Measurements from ENCODE around the gene KLF15.

KLF15 gene

DNA sequence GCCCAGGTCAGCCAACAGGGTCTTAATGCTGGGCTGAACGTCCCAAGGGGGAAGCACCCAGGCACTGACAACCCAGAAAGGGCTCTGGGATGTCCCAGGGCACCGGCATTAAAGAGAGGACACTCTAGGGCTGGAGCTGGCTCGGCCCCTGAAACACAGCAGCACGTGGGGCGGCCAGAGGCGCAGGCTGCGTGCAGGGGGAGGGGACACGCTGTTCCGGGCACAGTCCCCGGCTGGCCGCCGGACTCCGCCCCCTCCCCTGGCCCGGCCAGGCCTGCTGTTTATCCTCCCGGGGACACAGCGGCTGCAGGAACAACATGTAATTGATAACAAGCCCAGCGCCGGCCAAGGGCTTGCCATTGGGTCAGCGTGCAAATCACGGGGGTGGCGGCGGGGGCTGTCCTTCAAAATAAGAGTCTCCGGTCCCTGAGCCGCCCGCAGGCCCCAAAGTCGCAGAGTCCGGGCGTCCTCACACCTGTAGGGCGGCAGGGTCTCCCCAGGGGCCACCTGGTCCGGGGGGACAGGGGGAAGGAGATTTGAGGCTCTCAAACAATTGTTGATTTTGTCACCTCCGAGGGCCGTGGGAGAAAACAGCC is 1.3 kb downstream of the KLF15 start:
- DNase-seq (ENCODE audit: insufficient read length, low spot score) (peak; percentile 45), FAIRE-seq (no peak)
- TF ChIP-seq PAX5 (IDR thresholded peaks at IDR 0.05; ENCODE audit: insufficient read depth, low read length, severe bottlenecking) (no peak), TAF1 (IDR thresholded peaks at IDR 0.05; ENCODE audit: low read depth, low read length) (no peak), POU2F2 (IDR thresholded peaks at IDR 0.05; ENCODE audit: low read depth, low read length) (no peak), POLR2AphosphoS5 (IDR thresholded peaks at IDR 0.05; ENCODE audit: low read depth, low read length) (no peak), POLR2A (IDR thresholded peaks at IDR 0.05; ENCODE audit: low read depth, low read length) (no peak), SPI1 (IDR thresholded peaks at IDR 0.05; ENCODE audit: low read depth, low read length) (no peak)

DNA sequence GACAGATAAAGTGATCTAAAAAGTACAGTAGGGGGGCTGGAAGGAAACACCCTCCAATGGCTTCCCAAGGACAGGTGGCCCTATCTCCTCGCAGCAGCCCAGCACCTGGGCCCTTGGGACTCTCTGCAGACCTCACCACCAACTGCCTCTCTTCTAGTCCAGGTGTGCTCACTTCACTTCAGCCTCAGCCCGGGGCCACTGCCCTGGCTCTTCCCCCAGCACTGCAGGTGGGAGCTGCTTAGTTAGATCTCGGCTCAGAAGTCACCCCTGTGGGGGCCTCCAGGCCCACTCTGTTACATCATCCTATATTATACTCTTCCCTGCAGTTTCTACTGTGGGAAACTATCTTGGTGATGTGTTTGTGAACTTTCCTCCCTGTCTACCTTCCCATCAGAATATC is 2.0 kb downstream of the KLF15 start:
- no peak for FAIRE-seq
- no peak for TF ChIP-seq PAX5 (IDR thresholded peaks at IDR 0.05; ENCODE audit: insufficient read depth, low read length, severe bottlenecking)
- TF ChIP-seq TAF1 (IDR thresholded peaks at IDR 0.05; ENCODE audit: low read depth, low read length), result no peak
- no peak for TF ChIP-seq POLR2AphosphoS5 (IDR thresholded peaks at IDR 0.05; ENCODE audit: low read depth, low read length)
- no peak for TF ChIP-seq POU2F2 (IDR thresholded peaks at IDR 0.05; ENCODE audit: low read depth, low read length)
- TF ChIP-seq POLR2A (IDR thresholded peaks at IDR 0.05; ENCODE audit: low read depth, low read length), result no peak
- no peak for TF ChIP-seq SPI1 (IDR thresholded peaks at IDR 0.05; ENCODE audit: low read depth, low read length)
- no peak for DNase-seq (ENCODE audit: insufficient read length, low spot score)

DNA sequence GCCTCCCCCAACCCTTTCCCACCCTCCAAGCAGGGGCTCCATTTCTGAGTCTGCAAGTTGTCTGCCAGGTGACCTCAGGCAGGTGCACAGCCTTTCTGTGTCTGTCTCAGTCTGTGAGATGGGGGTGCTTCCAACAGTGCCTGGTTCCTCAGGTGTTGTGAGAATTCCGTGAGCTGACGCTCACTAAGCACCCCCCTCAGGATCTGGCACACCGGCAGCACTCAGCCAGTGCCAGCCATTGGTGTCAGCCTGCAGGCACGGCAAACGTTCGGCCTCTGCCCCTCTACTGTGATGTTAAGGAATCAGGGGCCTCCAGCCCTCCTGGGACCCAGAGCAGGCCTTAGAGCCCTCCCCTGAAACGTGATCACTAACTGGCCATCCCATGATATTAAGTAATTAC is 2.4 kb downstream of the KLF15 start:
- TF ChIP-seq POLR2AphosphoS5 (IDR thresholded peaks at IDR 0.05; ENCODE audit: low read depth, low read length), result no peak
- TF ChIP-seq SPI1 (IDR thresholded peaks at IDR 0.05; ENCODE audit: low read depth, low read length), result no peak
- TF ChIP-seq POU2F2 (IDR thresholded peaks at IDR 0.05; ENCODE audit: low read depth, low read length), result no peak
- no peak for TF ChIP-seq TAF1 (IDR thresholded peaks at IDR 0.05; ENCODE audit: low read depth, low read length)
- TF ChIP-seq POLR2A (IDR thresholded peaks at IDR 0.05; ENCODE audit: low read depth, low read length), result no peak
- no peak for TF ChIP-seq PAX5 (IDR thresholded peaks at IDR 0.05; ENCODE audit: insufficient read depth, low read length, severe bottlenecking)
- FAIRE-seq (no peak), DNase-seq (ENCODE audit: insufficient read length, low spot score) (no peak)

DNA sequence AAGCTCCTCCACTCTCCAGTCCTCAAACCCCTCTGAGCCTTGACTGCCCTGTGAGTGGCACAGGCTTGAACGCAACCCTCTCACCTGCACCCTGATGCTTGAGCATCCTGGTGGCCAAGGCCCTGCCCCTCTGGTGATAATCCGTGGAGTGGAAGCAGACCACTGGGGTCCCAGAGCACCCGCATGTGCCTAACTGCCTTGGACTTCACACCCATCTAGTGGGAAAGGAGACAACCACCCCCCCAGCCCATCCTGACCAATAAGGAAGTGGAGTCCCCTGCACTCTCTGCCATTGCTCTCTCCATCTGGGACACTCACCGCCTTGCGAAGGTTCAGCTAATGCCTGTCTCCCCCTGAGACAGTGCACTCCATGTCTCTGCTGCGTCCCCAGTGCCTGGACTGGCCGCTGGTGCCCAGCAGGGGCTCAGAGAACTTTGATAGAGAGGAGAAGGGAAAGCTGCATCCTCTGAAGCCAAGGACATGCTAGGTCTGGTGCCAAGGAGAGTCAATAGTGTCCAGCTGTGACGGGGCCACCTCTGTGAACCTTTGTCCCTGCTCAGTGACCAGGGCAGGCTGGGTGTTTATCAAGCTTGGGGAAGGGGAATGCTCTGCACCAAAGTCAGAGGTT is 3.4 kb downstream of the KLF15 start:
- DNase-seq (ENCODE audit: insufficient read length, low spot score), result no peak
- FAIRE-seq, result no peak
- TF ChIP-seq PAX5 (IDR thresholded peaks at IDR 0.05; ENCODE audit: insufficient read depth, low read length, severe bottlenecking), result no peak
- no peak for TF ChIP-seq POU2F2 (IDR thresholded peaks at IDR 0.05; ENCODE audit: low read depth, low read length)
- TF ChIP-seq POLR2A (IDR thresholded peaks at IDR 0.05; ENCODE audit: low read depth, low read length), result no peak
- TF ChIP-seq SPI1 (IDR thresholded peaks at IDR 0.05; ENCODE audit: low read depth, low read length), result no peak
- TF ChIP-seq TAF1 (IDR thresholded peaks at IDR 0.05; ENCODE audit: low read depth, low read length), result no peak
- no peak for TF ChIP-seq POLR2AphosphoS5 (IDR thresholded peaks at IDR 0.05; ENCODE audit: low read depth, low read length)

DNA sequence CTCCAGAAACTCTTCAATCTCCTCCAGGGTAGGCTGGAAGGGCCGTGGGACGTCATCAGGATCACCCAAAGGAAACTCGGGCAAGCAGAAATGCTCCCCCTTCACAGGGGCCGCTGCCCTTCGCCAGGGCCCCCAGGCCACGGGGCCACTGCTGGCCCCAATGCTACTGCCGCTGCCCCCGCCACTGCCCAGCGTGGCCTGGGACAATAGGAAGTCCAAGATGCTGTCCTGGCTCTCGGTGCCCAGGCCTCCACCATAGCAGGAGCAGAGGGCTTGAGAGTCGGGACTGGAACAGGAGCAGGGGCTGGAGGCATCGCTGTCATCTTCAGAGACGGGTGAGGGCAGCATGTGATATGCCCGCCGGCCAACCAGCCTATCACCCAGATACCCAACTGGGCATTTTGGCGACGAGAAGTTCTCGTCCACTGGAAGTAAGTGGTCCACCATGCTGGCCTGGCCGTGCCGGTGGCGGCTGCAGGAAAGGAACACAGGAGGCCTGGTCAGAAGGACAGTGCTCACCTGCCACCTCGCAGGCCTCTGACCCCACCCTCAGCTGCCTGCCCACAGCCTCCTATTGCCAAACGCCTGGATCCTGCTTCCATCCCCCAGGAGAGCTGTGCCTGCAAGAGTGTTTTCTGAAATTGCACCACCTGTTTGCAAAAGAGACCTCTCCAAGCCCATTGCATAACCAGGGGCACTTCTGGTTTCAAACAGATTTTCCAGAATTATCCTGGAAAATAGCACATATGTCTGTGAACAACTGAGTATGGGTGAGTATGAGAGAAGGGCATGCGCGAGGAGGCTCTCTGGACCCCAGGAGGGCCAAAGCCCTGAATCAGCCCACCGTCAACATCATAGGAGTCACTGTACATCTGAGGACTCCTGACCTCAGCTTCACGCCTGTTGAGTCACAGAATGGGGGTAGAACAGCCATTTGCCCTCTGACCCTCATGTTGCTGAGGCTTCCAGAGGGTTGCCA is 4.4 kb downstream of the KLF15 start:
- TF ChIP-seq POU2F2 (IDR thresholded peaks at IDR 0.05; ENCODE audit: low read depth, low read length) (no peak), PAX5 (IDR thresholded peaks at IDR 0.05; ENCODE audit: insufficient read depth, low read length, severe bottlenecking) (no peak), TAF1 (IDR thresholded peaks at IDR 0.05; ENCODE audit: low read depth, low read length) (no peak), SPI1 (IDR thresholded peaks at IDR 0.05; ENCODE audit: low read depth, low read length) (no peak), POLR2A (IDR thresholded peaks at IDR 0.05; ENCODE audit: low read depth, low read length) (no peak), POLR2AphosphoS5 (IDR thresholded peaks at IDR 0.05; ENCODE audit: low read depth, low read length) (no peak)
- DNase-seq (ENCODE audit: insufficient read length, low spot score), result no peak
- FAIRE-seq, result no peak

DNA sequence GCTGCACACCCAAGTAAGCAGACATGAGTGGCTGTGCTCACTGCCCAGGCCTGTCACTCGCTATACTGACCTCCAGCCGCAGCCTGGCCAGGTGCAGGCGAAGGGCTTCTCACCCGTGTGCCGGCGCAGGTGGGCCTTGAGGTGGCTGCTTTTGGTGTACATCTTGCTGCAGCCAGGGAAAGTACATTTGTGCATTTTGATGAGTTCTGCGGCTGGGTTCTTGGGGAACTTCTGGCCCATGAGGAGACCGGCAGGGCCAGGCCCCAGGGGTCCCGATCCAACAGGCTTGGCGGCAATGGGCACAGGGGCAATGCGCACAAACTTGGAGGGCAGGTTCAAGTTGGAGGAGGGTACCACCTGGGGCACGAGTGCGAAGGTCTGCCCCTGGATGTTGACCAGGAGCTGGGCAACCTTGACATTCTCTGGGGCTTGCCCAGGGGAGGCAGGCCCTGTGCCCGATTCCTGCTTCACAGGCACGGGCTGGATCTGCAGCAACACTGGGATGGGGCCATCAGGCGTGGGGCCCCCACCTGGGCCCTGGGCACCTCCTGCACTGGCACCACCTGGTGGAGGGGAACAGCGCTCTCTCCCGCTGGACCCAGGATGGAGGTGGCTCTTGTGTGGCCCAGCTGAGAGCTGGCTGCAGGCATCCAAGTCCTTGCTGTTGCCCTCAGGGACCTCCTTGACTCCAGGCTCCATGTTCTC is 5.3 kb downstream of the KLF15 start:
- no peak for TF ChIP-seq POLR2A (IDR thresholded peaks at IDR 0.05; ENCODE audit: low read depth, low read length)
- TF ChIP-seq SPI1 (IDR thresholded peaks at IDR 0.05; ENCODE audit: low read depth, low read length), result no peak
- TF ChIP-seq TAF1 (IDR thresholded peaks at IDR 0.05; ENCODE audit: low read depth, low read length), result no peak
- no peak for TF ChIP-seq POU2F2 (IDR thresholded peaks at IDR 0.05; ENCODE audit: low read depth, low read length)
- no peak for TF ChIP-seq POLR2AphosphoS5 (IDR thresholded peaks at IDR 0.05; ENCODE audit: low read depth, low read length)
- TF ChIP-seq PAX5 (IDR thresholded peaks at IDR 0.05; ENCODE audit: insufficient read depth, low read length, severe bottlenecking), result no peak
- FAIRE-seq (no peak), DNase-seq (ENCODE audit: insufficient read length, low spot score) (no peak)

DNA sequence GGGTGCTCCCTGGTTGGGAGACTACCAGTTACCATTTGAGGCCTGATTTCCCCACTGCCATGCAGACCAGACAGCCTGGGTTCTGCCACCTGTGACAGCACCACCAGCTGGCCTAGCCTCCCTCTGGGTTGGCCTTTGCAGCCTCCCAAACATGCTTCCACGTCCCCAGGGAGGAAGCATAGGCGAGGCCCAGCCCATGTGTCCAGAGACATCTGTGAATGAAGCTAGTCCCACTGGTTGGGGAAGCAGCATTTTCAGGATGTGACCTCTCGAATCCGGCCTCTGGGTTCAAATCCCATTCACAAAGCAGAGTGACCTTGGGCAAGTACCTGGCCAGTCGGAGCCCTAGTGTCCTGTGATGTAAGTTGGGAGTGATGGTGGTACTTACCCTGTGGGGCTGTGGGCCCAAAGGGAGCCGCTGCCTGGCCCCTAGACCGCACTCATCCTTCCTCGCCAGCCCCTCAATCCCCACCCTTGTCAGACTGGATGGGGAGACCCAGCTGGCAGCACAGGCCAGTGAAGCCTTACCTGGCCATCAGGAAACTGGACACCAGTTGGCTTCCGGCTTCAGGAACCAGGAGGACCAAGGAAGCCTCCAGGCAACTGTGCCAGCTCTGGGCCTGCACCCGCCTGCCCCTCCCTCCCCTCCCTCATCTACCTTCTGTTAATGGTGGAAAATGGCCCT is 6.0 kb downstream of the KLF15 start:
- FAIRE-seq (no peak), DNase-seq (ENCODE audit: insufficient read length, low spot score) (no peak)
- TF ChIP-seq TAF1 (IDR thresholded peaks at IDR 0.05; ENCODE audit: low read depth, low read length) (no peak), SPI1 (IDR thresholded peaks at IDR 0.05; ENCODE audit: low read depth, low read length) (no peak), POU2F2 (IDR thresholded peaks at IDR 0.05; ENCODE audit: low read depth, low read length) (no peak), PAX5 (IDR thresholded peaks at IDR 0.05; ENCODE audit: insufficient read depth, low read length, severe bottlenecking) (no peak), POLR2AphosphoS5 (IDR thresholded peaks at IDR 0.05; ENCODE audit: low read depth, low read length) (no peak), POLR2A (IDR thresholded peaks at IDR 0.05; ENCODE audit: low read depth, low read length) (no peak)

DNA sequence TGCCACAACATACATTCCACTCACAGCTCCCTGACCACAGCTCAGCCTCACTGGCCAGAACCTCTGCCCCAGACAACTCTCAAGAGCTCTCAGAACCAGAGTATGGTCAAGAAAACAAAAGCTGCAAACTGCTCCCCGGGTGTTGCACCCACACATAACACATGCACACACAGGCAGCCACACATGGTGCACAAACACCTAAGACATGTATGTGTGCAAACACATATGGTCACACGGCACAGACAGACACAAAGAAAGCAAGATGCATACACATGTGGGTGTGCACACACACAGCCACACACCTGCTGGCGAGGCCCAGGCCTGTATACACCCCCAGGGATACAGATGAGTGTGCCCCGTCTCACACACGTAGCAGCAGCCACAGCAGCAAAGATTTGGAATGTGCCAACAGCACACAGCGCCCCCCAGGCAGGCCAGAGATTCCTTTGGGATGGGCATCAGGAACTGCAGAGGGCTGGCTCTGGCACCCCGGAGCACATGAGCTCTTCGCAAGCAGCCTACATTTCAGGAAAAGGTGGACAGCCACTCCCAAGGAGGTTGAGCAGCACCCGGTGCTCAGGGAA is 6.6 kb downstream of the KLF15 start:
- FAIRE-seq (no peak), DNase-seq (ENCODE audit: insufficient read length, low spot score) (no peak)
- TF ChIP-seq SPI1 (IDR thresholded peaks at IDR 0.05; ENCODE audit: low read depth, low read length) (no peak), POLR2A (IDR thresholded peaks at IDR 0.05; ENCODE audit: low read depth, low read length) (no peak), POU2F2 (IDR thresholded peaks at IDR 0.05; ENCODE audit: low read depth, low read length) (no peak), TAF1 (IDR thresholded peaks at IDR 0.05; ENCODE audit: low read depth, low read length) (no peak), POLR2AphosphoS5 (IDR thresholded peaks at IDR 0.05; ENCODE audit: low read depth, low read length) (no peak), PAX5 (IDR thresholded peaks at IDR 0.05; ENCODE audit: insufficient read depth, low read length, severe bottlenecking) (no peak)
